Right lobe of liver (tissue), 6 donors: ENCODE results near the gene RANBP3. TPM values are rescaled to one million over a fixed set of nuclear protein-coding genes. Genes with fewer than 3 reads are reported as not detected.

Experiments used
- ATAC-seq, 4 donors: fragments of 200-7000 bp; cut with Tn5 transposase; one replicate each; pipeline ENCODE4 v1.9.1; 2020; ENCODE audit warnings: mild to moderate bottlenecking in 4 of 4, moderate library complexity in 4 of 4
- DNase-seq, 3 donors: peaks; one replicate each; pipeline ENCODE4 v3.0.0-alpha.2; 2020
- H3K27ac ChIP-seq, 3 donors: fragments of 200-600 bp; one replicate each; pipeline ENCODE4 v1.8.0; 2022
- H3K27me3 ChIP-seq, 2 donors: fragments of 200-600 bp; one replicate each; pipeline ENCODE4 v1.8.0; 2022
- H3K36me3 ChIP-seq, 4 donors: fragments of 200-600 bp; sonication (generic) in 1 of 4; one replicate each; pipeline versions ENCODE4 v1.5.1 to v1.8.0; 2017 to 2022; ENCODE audit warnings: control low read depth in 1 of 4
- H3K4me1 ChIP-seq, 4 donors: fragments of 200-600 bp; sonication (generic) in 1 of 4; one replicate each; pipeline versions ENCODE4 v1.5.1 to v1.8.0; 2017 to 2022; ENCODE audit warnings: control low read depth in 1 of 4
- H3K4me3 ChIP-seq, 3 donors: fragments of 200-600 bp; one replicate each; pipeline ENCODE4 v1.8.0; 2022
- H3K9me3 ChIP-seq, 4 donors: fragments of 200-600 bp; sonication (generic) in 1 of 4; one replicate each; pipeline versions ENCODE4 v1.5.1 to v1.8.0; 2017 to 2022; ENCODE audit warnings: control low read depth in 1 of 4
- POLR2A ChIP-seq: fragments of 450-650 bp; IDR thresholded peaks from one replicate; pipeline ENCODE4 v1.6.1; 2017; ENCODE audit warnings: antibody characterized with exemption, mild to moderate bottlenecking
- WGBS: methylation state at CpG from one replicate; pipeline ENCODE4 v1.1.6; 2018; ENCODE audit warnings: low coverage, low lambda C conversion rate; ENCODE audit not compliant: insufficient coverage; ENCODE audit errors: missing lambda C conversion rate; 5-methylcytosine and 5-hydroxymethylcytosine counted together
- intact Hi-C, 2 donors: fragments of 100-400 bp; cut with DNase I; formaldehyde crosslinking; loops; one replicate each; pipeline versions ENCODE4 v1.11.2 to v1.14.1; 2022
- total RNA-seq, 6 experiments: library from RNA; depleted of rRNA in 2 of 6; stranded (reverse); fragments of >200 nt in 2 of 6; fragmentation: NEBNext Ultra II Directional in 3 of 6; extraction: Animal tissue kit (Norgen Biotek cat#: 25700) in 3 of 6; gene quantifications; one replicate each; pipeline versions ENCODE4 v1.1.0 to v1.2.4, GENCODE V29; 2016 to 2023
- TF ChIP-seq, protein P1 (sequence below), 4 donors: fragments of 200-600 bp in 3 of 4; fragments of 450-650 bp in 1 of 4; IDR thresholded peaks; one replicate each; pipeline versions ENCODE4 v1.5.1 to v1.8.0; 2016 to 2022; ENCODE audit warnings: antibody characterized with exemption in 4 of 4, mild to moderate bottlenecking in 2 of 4
- donor health status: DM: no; HTN: yes; CAD: no.
- donor health status: DM: no; HTN: no; CAD: no.
- donor health status: DM: no; HTN: no; CAD: no.
- donor health status: DM: no; HTN: yes; CAD: no.
- donor health status: DM: no; HTN: yes; CAD: no.

Gene RANBP3
- total RNA-seq, 6 experiments from 2014 or later, result 21.7 to 49.5 (median 24.5) TPM

DNA sequence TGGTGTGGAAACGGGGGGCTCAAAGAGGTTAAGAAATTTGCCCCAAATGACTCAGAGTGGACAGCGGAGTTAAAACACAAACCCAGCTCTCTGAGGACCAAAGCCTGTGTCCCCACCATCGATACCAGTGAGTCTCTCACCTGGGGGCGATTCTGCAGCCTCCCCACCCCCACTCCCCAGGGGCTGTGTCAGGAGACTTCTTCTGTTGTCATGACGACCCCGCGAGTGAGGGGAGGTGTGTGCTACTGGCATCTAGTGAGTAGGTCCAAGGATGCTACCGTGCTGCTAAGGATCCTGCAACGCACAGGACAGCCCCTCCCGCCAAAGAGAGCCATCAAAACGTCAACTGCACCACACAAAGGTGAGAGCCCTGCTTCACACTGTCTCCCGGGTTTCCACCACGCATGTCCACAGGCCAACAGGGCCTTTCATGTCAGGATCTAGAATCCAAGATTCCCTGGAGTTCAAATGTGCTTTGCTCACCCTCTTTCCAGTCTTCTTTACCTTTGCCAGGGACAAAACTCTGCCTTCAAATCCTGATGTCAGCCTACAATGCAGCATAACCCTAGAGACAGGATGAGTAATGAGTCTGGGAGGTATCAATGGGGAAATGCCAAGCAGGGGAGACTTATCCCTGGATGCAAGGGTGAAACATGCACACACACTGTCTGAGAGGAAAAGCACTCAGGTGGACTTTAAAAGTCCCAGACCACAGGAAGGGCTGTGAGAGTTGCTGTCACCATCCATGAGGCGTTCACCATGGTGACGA, 3.9 kb downstream of the RANBP3 start:
- peaks cover 0 to 34% (median 7%) of the 10 kb centered on the region in 4 donors for H3K4me1 ChIP-seq
- DNase-seq, result no peak
- no peaks in the 10 kb centered on the region for H3K27me3 ChIP-seq
- no peak overlapping the region for H3K4me3 ChIP-seq
- H3K36me3 ChIP-seq, result no peaks in the 10 kb centered on the region
- TF ChIP-seq, protein P1, sequence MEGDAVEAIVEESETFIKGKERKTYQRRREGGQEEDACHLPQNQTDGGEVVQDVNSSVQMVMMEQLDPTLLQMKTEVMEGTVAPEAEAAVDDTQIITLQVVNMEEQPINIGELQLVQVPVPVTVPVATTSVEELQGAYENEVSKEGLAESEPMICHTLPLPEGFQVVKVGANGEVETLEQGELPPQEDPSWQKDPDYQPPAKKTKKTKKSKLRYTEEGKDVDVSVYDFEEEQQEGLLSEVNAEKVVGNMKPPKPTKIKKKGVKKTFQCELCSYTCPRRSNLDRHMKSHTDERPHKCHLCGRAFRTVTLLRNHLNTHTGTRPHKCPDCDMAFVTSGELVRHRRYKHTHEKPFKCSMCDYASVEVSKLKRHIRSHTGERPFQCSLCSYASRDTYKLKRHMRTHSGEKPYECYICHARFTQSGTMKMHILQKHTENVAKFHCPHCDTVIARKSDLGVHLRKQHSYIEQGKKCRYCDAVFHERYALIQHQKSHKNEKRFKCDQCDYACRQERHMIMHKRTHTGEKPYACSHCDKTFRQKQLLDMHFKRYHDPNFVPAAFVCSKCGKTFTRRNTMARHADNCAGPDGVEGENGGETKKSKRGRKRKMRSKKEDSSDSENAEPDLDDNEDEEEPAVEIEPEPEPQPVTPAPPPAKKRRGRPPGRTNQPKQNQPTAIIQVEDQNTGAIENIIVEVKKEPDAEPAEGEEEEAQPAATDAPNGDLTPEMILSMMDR (IDR thresholded peaks at IDR 0.05), result no peak
- no peak for TF ChIP-seq POLR2A
- no peak overlapping the region for H3K27ac ChIP-seq
- intact Hi-C loops, result no loop called here
- ATAC-seq, result no peak
- WGBS, result 91% methylated on average over 5 of the region's 15 CpGs
- no peaks in the 10 kb centered on the region for H3K9me3 ChIP-seq

DNA sequence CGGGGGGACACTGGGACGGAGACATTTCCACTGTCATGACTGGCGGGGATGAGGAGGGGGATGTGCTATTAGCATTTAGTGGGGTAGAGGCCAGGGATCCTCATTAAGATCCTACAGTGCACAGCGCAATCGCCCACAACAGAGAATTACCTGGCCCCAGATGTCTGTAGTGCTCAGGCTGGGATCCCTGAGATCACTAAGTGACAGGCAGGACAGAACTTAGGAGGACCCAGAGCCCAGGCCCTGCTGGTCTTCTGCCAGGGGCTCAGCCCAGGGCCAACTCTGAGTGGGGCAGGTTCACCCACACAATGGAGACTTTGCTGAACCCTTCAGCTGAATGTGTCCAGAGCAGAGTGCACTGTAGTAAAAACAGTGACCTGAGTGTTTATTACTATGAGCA, 4.6 kb downstream of the RANBP3 start:
- ATAC-seq, result no peak
- intact Hi-C loops, result no loop called here
- no peaks in the 10 kb centered on the region for H3K36me3 ChIP-seq

DNA sequence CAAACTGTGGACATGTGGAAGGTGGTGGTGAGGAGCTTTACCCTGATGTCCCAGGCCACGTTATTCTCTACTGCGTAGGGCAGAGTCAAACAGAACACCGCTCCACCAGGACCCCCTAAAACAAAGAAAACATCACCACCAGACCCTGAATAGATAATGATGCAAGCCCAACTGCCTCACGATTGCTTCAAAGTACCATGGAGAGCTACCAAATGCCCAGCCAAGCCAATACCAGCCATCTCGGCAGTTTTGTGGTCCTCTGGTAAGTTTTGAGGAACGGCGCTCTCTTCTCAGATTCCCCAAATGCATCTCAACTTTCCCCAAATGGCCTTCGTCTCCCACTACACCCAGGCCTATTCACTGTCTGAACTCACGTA, 5.6 kb downstream of the RANBP3 start:
- Histone ChIP-seq H3K4me3 (no peak overlapping the region), H3K9me3 (no peaks in the 10 kb centered on the region), H3K27ac (no peak overlapping the region), H3K4me1 (peaks cover 0 to 42% (median 15%) of the 10 kb centered on the region in 4 donors), H3K36me3 (no peaks in the 10 kb centered on the region), H3K27me3 (no peaks in the 10 kb centered on the region)
- no peak for ATAC-seq
- DNase-seq, result no peak
- 92% methylated on average over 4 of the region's 9 CpGs for WGBS
- intact Hi-C loops, result no loop called here
- TF ChIP-seq, protein P1 (IDR thresholded peaks at IDR 0.05), result no peak
- no peak for TF ChIP-seq POLR2A

More for the DNA sequence above, 4.6 kb downstream of the RANBP3 start:
- Histone ChIP-seq H3K27me3 (no peaks in the 10 kb centered on the region), H3K27ac (no peak overlapping the region), H3K9me3 (no peaks in the 10 kb centered on the region), H3K4me3 (no peak overlapping the region), H3K4me1 (peaks cover 0 to 34% (median 9%) of the 10 kb centered on the region in 4 donors)
- WGBS, result 78% methylated on average over 4 of the region's 5 CpGs
- DNase-seq, result no peak
- TF ChIP-seq, protein P1 (IDR thresholded peaks at IDR 0.05), result no peak

DNA sequence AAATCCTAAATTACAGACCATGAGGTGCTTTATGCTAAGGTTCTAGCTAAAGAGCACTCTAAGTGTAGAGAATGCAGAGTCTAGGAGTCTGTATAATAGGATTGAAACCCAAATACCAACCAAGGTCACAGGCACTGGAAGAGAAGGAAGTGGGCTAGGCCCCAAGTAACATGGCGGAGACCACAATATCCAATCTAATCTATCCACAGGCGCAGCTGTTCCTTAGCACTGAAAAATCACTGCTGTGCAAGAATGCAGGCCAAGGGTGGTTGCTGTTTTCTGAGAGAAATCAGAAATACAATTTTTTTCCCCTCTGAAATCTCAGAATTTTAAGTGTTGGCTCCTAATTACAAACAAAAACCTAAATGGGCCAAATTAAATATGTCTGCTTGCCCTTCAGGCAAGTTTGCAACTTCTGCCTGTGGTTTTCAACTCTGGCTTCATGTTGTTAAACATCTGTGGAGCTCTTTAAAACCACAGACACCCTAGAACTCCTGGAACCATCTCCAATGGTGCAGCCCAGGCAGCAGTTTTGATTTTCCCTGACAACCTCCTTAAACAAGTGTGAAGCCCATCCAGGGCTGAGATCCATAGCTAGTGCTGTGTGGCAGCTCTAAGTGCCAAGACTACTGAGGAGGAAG, 6.1 kb downstream of the RANBP3 start:
- DNase-seq, result no peak
- no peaks in the 10 kb centered on the region for H3K9me3 ChIP-seq
- intact Hi-C loops, result no loop called here
- H3K4me1 ChIP-seq, result peaks cover 0 to 42% (median 14%) of the 10 kb centered on the region in 4 donors
- no peaks in the 10 kb centered on the region for H3K36me3 ChIP-seq
- H3K27ac ChIP-seq, result no peak overlapping the region
- H3K4me3 ChIP-seq, result no peak overlapping the region
- no peaks in the 10 kb centered on the region for H3K27me3 ChIP-seq
- 80% methylated on average over 2 of the region's 2 CpGs for WGBS
- no peak for TF ChIP-seq POLR2A
- TF ChIP-seq, protein P1 (IDR thresholded peaks at IDR 0.05), result no peak
- ATAC-seq, result no peak
